IMR-90 (cell line): ENCODE results near the gene RECQL5. TPM values are rescaled to one million over a fixed set of nuclear protein-coding genes. Genes with fewer than 3 reads are reported as not detected.

Experiments
- ATAC-seq: fragments of 200-7000 bp; cut with Tn5 transposase; 2 replicates; pipeline ENCODE4 v1.9.1; 2020; ENCODE audit warnings: low read depth, mild to moderate bottlenecking, moderate library complexity
- BruUV-seq: library from RNA; stranded (reverse); fragments of 400-500 nt; replicated peaks from 2 replicates; lab custom pipeline; 2021; lab: Mats Ljungman, UMichigan
- CTCF ChIA-PET: fragments of 300-600 bp; formaldehyde crosslinking; extraction: SDS; loops from one replicate; lab custom pipeline; 2021; ENCODE audit warnings: antibody characterized with exemption; lab: Yijun Ruan, JAX
- POLR2A ChIA-PET: fragments of 300-600 bp; sonication (Branson Sonifier 250); formaldehyde crosslinking; loops from one replicate; lab custom pipeline; 2022; ENCODE audit warnings: antibody characterized with exemption; ENCODE audit not compliant: unreplicated experiment; lab: Charles Lee
- DNase-seq: peaks from one replicate; pipeline ENCODE4 v3.0.0; 2013
- H2AFZ ChIP-seq: replicated peaks from 2 replicates; pipeline ENCODE3; 2013; ENCODE audit warnings: low read length, mild to moderate bottlenecking; ENCODE audit not compliant: poor library complexity
- H2AK5ac ChIP-seq: 2 replicates; pipeline ENCODE4 v1.6.1; 2013; ENCODE audit warnings: low read depth, low read length, inconsistent platforms
- H2AK9ac ChIP-seq: replicated peaks from 2 replicates; pipeline ENCODE3; 2013; ENCODE audit warnings: mild to moderate bottlenecking, low read depth, low read length, moderate library complexity; ENCODE audit not compliant: poor library complexity
- H2BK120ac ChIP-seq: 2 replicates; pipeline ENCODE4 v1.6.1; 2013; ENCODE audit warnings: low read depth, low read length, inconsistent platforms
- H2BK15ac ChIP-seq: 3 replicates; pipeline ENCODE4 v1.6.1; 2013; ENCODE audit warnings: low read depth, low read length, inconsistent platforms
- H2BK20ac ChIP-seq: 2 replicates; pipeline ENCODE4 v1.6.1; 2013; ENCODE audit warnings: low read depth, mild to moderate bottlenecking, inconsistent platforms, low read length, moderate library complexity
- H2BK5ac ChIP-seq: 2 replicates; pipeline ENCODE4 v1.6.1; 2013; ENCODE audit warnings: mild to moderate bottlenecking, low read depth, low read length, inconsistent platforms; ENCODE audit not compliant: poor library complexity, severe bottlenecking
- H3K14ac ChIP-seq: replicated peaks from 2 replicates; pipeline ENCODE4 v1.6.1; 2013; ENCODE audit warnings: low read depth, low read length, inconsistent platforms
- H3K18ac ChIP-seq: 2 replicates; pipeline ENCODE4 v1.6.1; 2013; ENCODE audit warnings: low read depth, low read length, control low read depth
- H3K23ac ChIP-seq: 2 replicates; pipeline ENCODE4 v1.6.1; 2013; ENCODE audit warnings: low read depth, low read length, inconsistent platforms
- H3K27ac ChIP-seq: 2 replicates; pipeline ENCODE4 v1.5.1; 2013; ENCODE audit warnings: mild to moderate bottlenecking, control low read depth, low read length; ENCODE audit not compliant: insufficient read depth
- H3K27me3 ChIP-seq: 2 replicates; pipeline ENCODE4 v1.6.1; 2013; ENCODE audit warnings: low read length; ENCODE audit not compliant: control insufficient read depth, insufficient read depth
- H3K36me3 ChIP-seq: 2 replicates; pipeline ENCODE4 v1.6.1; 2013; ENCODE audit warnings: low read length, mixed read lengths; ENCODE audit not compliant: control insufficient read depth, insufficient read depth
- H3K4ac ChIP-seq: 2 replicates; pipeline ENCODE4 v1.6.1; 2013; ENCODE audit warnings: low read depth, low read length, inconsistent platforms
- H3K4me1 ChIP-seq: 2 replicates; pipeline ENCODE4 v1.6.1; 2013; ENCODE audit warnings: low read length, mixed read lengths; ENCODE audit not compliant: control insufficient read depth, insufficient read depth
- H3K4me2 ChIP-seq: 2 replicates; pipeline ENCODE4 v1.6.1; 2013; ENCODE audit warnings: low read depth, mild to moderate bottlenecking, control low read depth, low read length, moderate library complexity
- H3K4me3 ChIP-seq: 2 replicates; pipeline ENCODE4 v1.5.1; 2013; ENCODE audit warnings: low read depth, mild to moderate bottlenecking, control low read depth, low read length, moderate library complexity; ENCODE audit not compliant: insufficient read depth
- H3K56ac ChIP-seq: 2 replicates; pipeline ENCODE4 v1.6.1; 2013; ENCODE audit warnings: low read length, inconsistent platforms; ENCODE audit not compliant: insufficient read depth; ENCODE audit errors: extremely low read depth
- H3K79me1 ChIP-seq, 2 experiments: 2 replicates each; pipeline ENCODE4 v1.6.1; 2013; ENCODE audit warnings: low read length in 2 of 2, inconsistent platforms in 1 of 2, low read depth in 1 of 2
- H3K9ac ChIP-seq: 2 replicates; pipeline ENCODE4 v1.6.1; 2013; ENCODE audit warnings: low read depth, low read length, control low read depth
- H3K9me1 ChIP-seq: 2 replicates; pipeline ENCODE4 v1.6.1; 2013; ENCODE audit warnings: low read length, inconsistent platforms; ENCODE audit not compliant: insufficient read depth
- H3K9me3 ChIP-seq: 2 replicates; pipeline ENCODE4 v1.6.1; 2013; ENCODE audit warnings: low read length; ENCODE audit not compliant: control insufficient read depth, insufficient read depth
- H4K20me1 ChIP-seq: 2 replicates; pipeline ENCODE4 v1.6.1; 2013; ENCODE audit warnings: low read length, inconsistent platforms; ENCODE audit not compliant: insufficient read depth
- H4K5ac ChIP-seq: 2 replicates; pipeline ENCODE4 v1.6.1; 2013; ENCODE audit warnings: mild to moderate bottlenecking, low read depth, low read length, control low read depth
- H4K8ac ChIP-seq, 2 experiments: 2 replicates each; pipeline ENCODE4 v1.6.1; 2013; ENCODE audit warnings: low read depth in 2 of 2, low read length in 2 of 2, control low read depth in 1 of 2, inconsistent platforms in 1 of 2
- H4K91ac ChIP-seq: 2 replicates; pipeline ENCODE4 v1.6.1; 2013; ENCODE audit warnings: low read depth, low read length, inconsistent platforms; ENCODE audit not compliant: insufficient read depth
- BHLHE40 ChIP-seq: fragments of 150-350 bp; IDR thresholded peaks from 2 replicates; pipeline ENCODE4 v1.6.1; 2016; ENCODE audit warnings: mild to moderate bottlenecking, low read depth, low read length
- CEBPB ChIP-seq: IDR thresholded peaks from 2 replicates; pipeline ENCODE4 v1.6.1; 2012; ENCODE audit warnings: low read depth, low read length, improper control_type of control experiment
- CHD1 ChIP-seq: IDR thresholded peaks from 2 replicates; pipeline ENCODE4 v1.6.1; 2012; ENCODE audit warnings: low read depth, low read length, improper control_type of control experiment
- FOS ChIP-seq: fragments of 150-350 bp; IDR thresholded peaks from 2 replicates; pipeline ENCODE4 v1.6.1; 2016; ENCODE audit warnings: low read depth, low read length
- MAFK ChIP-seq: IDR thresholded peaks from 2 replicates; pipeline ENCODE4 v1.6.1; 2012; ENCODE audit warnings: low read depth, low read length, improper control_type of control experiment
- MAZ ChIP-seq: IDR thresholded peaks from 2 replicates; pipeline ENCODE4 v1.6.1; 2012; ENCODE audit warnings: low read depth, mild to moderate bottlenecking, low read length, improper control_type of control experiment, moderate library complexity, borderline replicate concordance
- MXI1 ChIP-seq: IDR thresholded peaks from 2 replicates; pipeline ENCODE4 v1.6.1; 2012; ENCODE audit warnings: low read depth, mild to moderate bottlenecking, low read length, moderate library complexity, borderline replicate concordance
- NFE2L2 ChIP-seq: fragments of 150-350 bp; IDR thresholded peaks from 2 replicates; pipeline ENCODE4 v1.6.1; 2016; ENCODE audit warnings: low read depth, mild to moderate bottlenecking, low read length
- POLR2A ChIP-seq: IDR thresholded peaks from 2 replicates; pipeline ENCODE4 v1.6.1; 2012; ENCODE audit warnings: mild to moderate bottlenecking, low read depth, low read length
- RAD21 ChIP-seq: IDR thresholded peaks from 2 replicates; pipeline ENCODE4 v1.6.1; 2012; ENCODE audit warnings: low read length, improper control_type of control experiment
- RCOR1 ChIP-seq: IDR thresholded peaks from 2 replicates; pipeline ENCODE4 v1.6.1; 2012; ENCODE audit warnings: mild to moderate bottlenecking, low read length, improper control_type of control experiment; ENCODE audit not compliant: insufficient replicate concordance
- RFX5 ChIP-seq: IDR thresholded peaks from 2 replicates; pipeline ENCODE4 v1.8.0; 2012; ENCODE audit warnings: low read depth, mild to moderate bottlenecking, low read length, moderate library complexity
- SMC3 ChIP-seq: fragments of 150-350 bp; IDR thresholded peaks from 2 replicates; pipeline ENCODE4 v1.6.1; 2016; ENCODE audit warnings: low read depth, mild to moderate bottlenecking, antibody characterized with exemption, low read length, moderate library complexity
- WGBS, 2 experiments: methylation state at CpG; one replicate each; pipeline versions ENCODE4 v1.1.5 to v1.1.7; 2013; ENCODE audit warnings: missing lambda C conversion rate in 2 of 2; ENCODE audit not compliant: insufficient read length in 1 of 2; ENCODE audit errors: extremely low coverage in 2 of 2; 5-methylcytosine and 5-hydroxymethylcytosine counted together
- dilution Hi-C: fragments of 300-500 bp; cut with HindIII; formaldehyde crosslinking; loops from one replicate; pipeline ENCODE4 v1.14.3; 2018; ENCODE audit warnings: low sequenced_read_pairs; ENCODE audit not compliant: unreplicated experiment
- in situ Hi-C: fragments of 300-500 bp; cut with MboI; formaldehyde crosslinking; loops from 3 replicates; pipeline ENCODE4 v1.14.3; 2019; ENCODE audit warnings: low sequenced_read_pairs, inconsistent platforms, mixed read lengths
- intact Hi-C: fragments of 100-400 bp; cut with micrococcal nuclease; formaldehyde crosslinking; loops from 2 replicates; pipeline ENCODE4 v1.10.0; 2022
- polyA plus RNA-seq, 3 experiments: library from polyadenylated mRNA; depleted of rRNA; stranded (reverse); fragments of >200 nt; gene quantifications; 2 replicates each; pipeline ENCODE4 v1.2.3, GENCODE V29; 2012; ENCODE audit warnings: low replicate concordance in 1 of 3
- total RNA-seq: library from RNA; depleted of rRNA; stranded (reverse); fragments of >200 nt; gene quantifications from 2 replicates; pipeline ENCODE4 v1.2.3, GENCODE V29; 2012
- TF ChIP-seq, protein P1 (sequence below): conservative IDR thresholded peaks from 2 replicates; pipeline ENCODE4 v1.5.1; 2012; ENCODE audit warnings: mild to moderate bottlenecking, low read depth, low read length, improper control_type of control experiment
- TF ChIP-seq, protein P2 (sequence below): fragments of 150-350 bp; IDR thresholded peaks from 2 replicates; pipeline ENCODE4 v1.6.1; 2016; ENCODE audit warnings: low read depth, mild to moderate bottlenecking, low read length, moderate library complexity, borderline replicate concordance
- TF ChIP-seq, protein P3 (sequence below): fragments of 150-350 bp; IDR thresholded peaks from 2 replicates; pipeline ENCODE4 v1.6.1; 2017; ENCODE audit warnings: mild to moderate bottlenecking, antibody characterized with exemption, low read length, low read depth

RECQL5 gene
- total and polyA plus RNA-seq, 2 of the 4 experiments (the other 2 are of a cell fraction): 7.3 to 23.7 TPM

GRCh38 chr17:75685499-75685898 lies 18.5 kb upstream of the RECQL5 start:
- H3K4me3 ChIP-seq: no peak overlapping the region
- BruUV-seq: no TSS peak
- peaks cover 64% of the 10 kb centered on the region for H4K20me1 ChIP-seq
- no peak overlapping the region for H4K8ac ChIP-seq
- no peak overlapping the region for H3K14ac ChIP-seq
- no peak overlapping the region for H2BK5ac ChIP-seq
- H3K36me3 ChIP-seq: peaks cover 22% of the 10 kb centered on the region
- H4K91ac ChIP-seq: no peak overlapping the region
- no peak overlapping the region for H2BK15ac ChIP-seq
- H3K18ac ChIP-seq: no peak overlapping the region
- no peak overlapping the region for H2AK5ac ChIP-seq
- intact Hi-C loops (no loop called here), in situ Hi-C loops (no loop called here), dilution Hi-C loops (no loop called here)
- no peak overlapping the region for H2AK9ac ChIP-seq
- no peaks in the 10 kb centered on the region for H3K9me3 ChIP-seq
- TF ChIP-seq SMC3 (no peak), RFX5 (no peak), POLR2A (no peak), MAZ (no peak), MAFK (no peak), CEBPB (no peak), MXI1 (no peak), FOS (no peak), RCOR1 (no peak), RAD21 (no peak), NFE2L2 (no peak), CHD1 (no peak), BHLHE40 (no peak)
- TF ChIP-seq, protein P1, sequence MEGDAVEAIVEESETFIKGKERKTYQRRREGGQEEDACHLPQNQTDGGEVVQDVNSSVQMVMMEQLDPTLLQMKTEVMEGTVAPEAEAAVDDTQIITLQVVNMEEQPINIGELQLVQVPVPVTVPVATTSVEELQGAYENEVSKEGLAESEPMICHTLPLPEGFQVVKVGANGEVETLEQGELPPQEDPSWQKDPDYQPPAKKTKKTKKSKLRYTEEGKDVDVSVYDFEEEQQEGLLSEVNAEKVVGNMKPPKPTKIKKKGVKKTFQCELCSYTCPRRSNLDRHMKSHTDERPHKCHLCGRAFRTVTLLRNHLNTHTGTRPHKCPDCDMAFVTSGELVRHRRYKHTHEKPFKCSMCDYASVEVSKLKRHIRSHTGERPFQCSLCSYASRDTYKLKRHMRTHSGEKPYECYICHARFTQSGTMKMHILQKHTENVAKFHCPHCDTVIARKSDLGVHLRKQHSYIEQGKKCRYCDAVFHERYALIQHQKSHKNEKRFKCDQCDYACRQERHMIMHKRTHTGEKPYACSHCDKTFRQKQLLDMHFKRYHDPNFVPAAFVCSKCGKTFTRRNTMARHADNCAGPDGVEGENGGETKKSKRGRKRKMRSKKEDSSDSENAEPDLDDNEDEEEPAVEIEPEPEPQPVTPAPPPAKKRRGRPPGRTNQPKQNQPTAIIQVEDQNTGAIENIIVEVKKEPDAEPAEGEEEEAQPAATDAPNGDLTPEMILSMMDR: no peak
- TF ChIP-seq, protein P2, sequence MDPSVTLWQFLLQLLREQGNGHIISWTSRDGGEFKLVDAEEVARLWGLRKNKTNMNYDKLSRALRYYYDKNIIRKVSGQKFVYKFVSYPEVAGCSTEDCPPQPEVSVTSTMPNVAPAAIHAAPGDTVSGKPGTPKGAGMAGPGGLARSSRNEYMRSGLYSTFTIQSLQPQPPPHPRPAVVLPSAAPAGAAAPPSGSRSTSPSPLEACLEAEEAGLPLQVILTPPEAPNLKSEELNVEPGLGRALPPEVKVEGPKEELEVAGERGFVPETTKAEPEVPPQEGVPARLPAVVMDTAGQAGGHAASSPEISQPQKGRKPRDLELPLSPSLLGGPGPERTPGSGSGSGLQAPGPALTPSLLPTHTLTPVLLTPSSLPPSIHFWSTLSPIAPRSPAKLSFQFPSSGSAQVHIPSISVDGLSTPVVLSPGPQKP: no peak
- TF ChIP-seq, protein P3, sequence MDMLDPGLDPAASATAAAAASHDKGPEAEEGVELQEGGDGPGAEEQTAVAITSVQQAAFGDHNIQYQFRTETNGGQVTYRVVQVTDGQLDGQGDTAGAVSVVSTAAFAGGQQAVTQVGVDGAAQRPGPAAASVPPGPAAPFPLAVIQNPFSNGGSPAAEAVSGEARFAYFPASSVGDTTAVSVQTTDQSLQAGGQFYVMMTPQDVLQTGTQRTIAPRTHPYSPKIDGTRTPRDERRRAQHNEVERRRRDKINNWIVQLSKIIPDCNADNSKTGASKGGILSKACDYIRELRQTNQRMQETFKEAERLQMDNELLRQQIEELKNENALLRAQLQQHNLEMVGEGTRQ: no peak
- no peak overlapping the region for H3K27ac ChIP-seq
- no CpG with 5 or more reads among the region's 3 CpGs for WGBS, 2 experiments
- no peak overlapping the region for H3K4ac ChIP-seq
- H3K9ac ChIP-seq: no peak overlapping the region
- H2BK120ac ChIP-seq: no peak overlapping the region
- H3K27me3 ChIP-seq: no peaks in the 10 kb centered on the region
- ChIA-PET POLR2A (no interaction called here), CTCF (no interaction called here)
- H3K4me2 ChIP-seq: no peak overlapping the region
- DNase-seq (no peak), ATAC-seq (no peak)
- H3K23ac ChIP-seq: no peak overlapping the region
- H4K5ac ChIP-seq: no peak overlapping the region
- H2BK20ac ChIP-seq: no peak overlapping the region
- peaks cover 29% of the 10 kb centered on the region for H3K9me1 ChIP-seq
- no peak overlapping the region for H3K56ac ChIP-seq
- H3K4me1 ChIP-seq: peaks cover 9% of the 10 kb centered on the region
- peaks cover 47 to 85% of the 10 kb centered on the region in 2 experiments for H3K79me1 ChIP-seq
- no peak overlapping the region for H2AFZ ChIP-seq
